Psoas muscle (tissue), 8 donors: Measurements from ENCODE around the gene PMPCA. TPM values are rescaled to one million over a fixed set of nuclear protein-coding genes. Genes with fewer than 3 reads are reported as not detected.

Source experiments
- ATAC-seq, 4 donors: fragments of 200-7000 bp; cut with Tn5 transposase; one replicate each; pipeline ENCODE4 v1.9.1; 2020; ENCODE audit warnings: moderate library complexity in 3 of 4, mild to moderate bottlenecking in 2 of 4
- DNase-seq, 2 donors: peaks; one replicate each; pipeline ENCODE4 v3.0.0-alpha.2; 2020
- H3K27ac ChIP-seq: fragments of 200-600 bp; one replicate; pipeline ENCODE4 v1.8.0; 2022
- H3K27me3 ChIP-seq, 3 donors: fragments of 200-600 bp in 1 of 3; one replicate each; pipeline versions ENCODE4 v1.6.1 to v1.8.0; 2013 to 2022; ENCODE audit warnings: low read length in 2 of 3, mild to moderate bottlenecking in 2 of 3, moderate library complexity in 1 of 3; ENCODE audit not compliant: insufficient read depth in 3 of 3
- H3K36me3 ChIP-seq, 2 donors: fragments of 200-600 bp in 1 of 2; one replicate each; pipeline versions ENCODE4 v1.6.1 to v1.8.0; 2013 to 2022; ENCODE audit warnings: low read depth in 1 of 2, mild to moderate bottlenecking in 1 of 2, moderate library complexity in 1 of 2; ENCODE audit not compliant: insufficient read depth in 1 of 2
- H3K4me1 ChIP-seq: fragments of 200-600 bp; one replicate; pipeline ENCODE4 v1.8.0; 2022
- H3K4me3 ChIP-seq: fragments of 200-600 bp; one replicate; pipeline ENCODE4 v1.8.0; 2022; ENCODE audit warnings: mild to moderate bottlenecking
- H3K9me3 ChIP-seq: fragments of 200-600 bp; one replicate; pipeline ENCODE4 v1.8.0; 2022
- CTCF ChIP-seq: fragments of 200-600 bp; IDR thresholded peaks from one replicate; pipeline ENCODE4 v1.8.0; 2022; ENCODE audit warnings: antibody characterized with exemption
- WGBS, 3 donors: extraction: QIAGEN DNeasy Blood & Tissue Kit; methylation state at CpG; one replicate each; pipeline versions ENCODE4 v1.1.6 to v1.1.7; 2013; 5-methylcytosine and 5-hydroxymethylcytosine counted together
- intact Hi-C, 2 donors: fragments of 100-400 bp; cut with DNase I; formaldehyde crosslinking; loops; one replicate each; pipeline versions ENCODE4 v1.11.0 to v1.14.2; 2022
- polyA plus RNA-seq, 3 donors: library from polyadenylated mRNA; stranded (reverse); fragments of 200-250 nt; gene quantifications; one replicate each; pipeline ENCODE4 v1.2.3, GENCODE V29; 2013
- total RNA-seq, 4 donors: library from RNA; stranded (reverse); fragmentation: NEBNext Ultra II Directional in 2 of 4; extraction: Animal tissue kit (Norgen Biotek cat#: 25700) in 2 of 4; gene quantifications; one replicate each; pipeline versions ENCODE4 v1.2.1 to v1.2.4, GENCODE V29; 2021 to 2023
- donor health status: healthy with polysubstance abuse.
- donor health status: DM: no; HTN: no; CAD: no; lungs with moderate emphysema.
- donor health status: Bipolar disorder and iron deficiency.
- donor health status: healthy.
- donor health status: DM: yes; HTN: yes; CAD: no.
- donor health status: DM: no; HTN: no; CAD: no.
- donor health status: DM: no; HTN: no; CAD: no.
- donor health status: DM: yes; HTN: yes; CAD: no.

PMPCA gene
- total and polyA plus RNA-seq, 7 donors = 42.4 to 116 (median 63.6) TPM

- Histone ChIP-seq H3K9me3 (no peaks in the 10 kb centered on the region), H3K27me3 (no peaks in the 10 kb centered on the region), H3K4me3 (no peak overlapping the region), H3K27ac (no peak overlapping the region), H3K36me3 (peaks cover 6 to 63% of the 10 kb centered on the region in 2 donors), H3K4me1 (no peaks in the 10 kb centered on the region)
- WGBS, 3 donors = 86 to 98% (median 92%) methylated on average over 11 of the region's 11 CpGs
- DNase-seq = no peak
- intact Hi-C loops = no loop called here
- TF ChIP-seq CTCF = no peak
- no peak for ATAC-seq
Measured at GRCh38 chr9:136379401-136379800, 31.1 kb upstream of the PMPCA start.

- Histone ChIP-seq H3K4me3 (no peak overlapping the region), H3K4me1 (no peaks in the 10 kb centered on the region), H3K9me3 (no peaks in the 10 kb centered on the region), H3K36me3 (peaks cover 6 to 68% of the 10 kb centered on the region in 2 donors), H3K27ac (no peak overlapping the region), H3K27me3 (no peaks in the 10 kb centered on the region)
- intact Hi-C loops = no loop called here
- ATAC-seq = no peak
- no peak for TF ChIP-seq CTCF
- 81 to 89% (median 85%) methylated on average over 10 to 11 of the region's 11 CpGs for WGBS, 3 donors
- no peak for DNase-seq
Measured at GRCh38 chr9:136379891-136380290, 30.6 kb upstream of the PMPCA start.

GRCh38 chr9:136380381-136380780, 30.1 kb upstream of the PMPCA start:
- Histone ChIP-seq H3K4me3 (no peak overlapping the region), H3K27ac (no peak overlapping the region), H3K27me3 (no peaks in the 10 kb centered on the region), H3K9me3 (no peaks in the 10 kb centered on the region), H3K4me1 (no peaks in the 10 kb centered on the region), H3K36me3 (peaks cover 8 to 69% of the 10 kb centered on the region in 2 donors)
- WGBS, 3 donors = 91 to 96% (median 92%) methylated on average over 15 to 17 of the region's 17 CpGs
- intact Hi-C loops = no loop called here
- DNase-seq (no peak), ATAC-seq (no peak)
- TF ChIP-seq CTCF = no peak

- WGBS, 3 donors = 80 to 86% (median 85%) methylated on average over 9 of the region's 9 CpGs
Measured at GRCh38 chr9:136381311-136381710, 29.1 kb upstream of the PMPCA start.

More at GRCh38 chr9:136381311-136381710, 29.1 kb upstream of the PMPCA start:
- intact Hi-C loops = no loop called here
- no peak overlapping the region for H3K27ac ChIP-seq
- H3K4me1 ChIP-seq = no peaks in the 10 kb centered on the region
- ATAC-seq (no peak), DNase-seq (no peak)
- H3K9me3 ChIP-seq = no peaks in the 10 kb centered on the region
- no peak for TF ChIP-seq CTCF
- H3K27me3 ChIP-seq = no peaks in the 10 kb centered on the region
- H3K36me3 ChIP-seq = peaks cover 8 to 77% of the 10 kb centered on the region in 2 donors
- no peak overlapping the region for H3K4me3 ChIP-seq
